Measurements from ENCODE around the gene MROH8.

DNA sequence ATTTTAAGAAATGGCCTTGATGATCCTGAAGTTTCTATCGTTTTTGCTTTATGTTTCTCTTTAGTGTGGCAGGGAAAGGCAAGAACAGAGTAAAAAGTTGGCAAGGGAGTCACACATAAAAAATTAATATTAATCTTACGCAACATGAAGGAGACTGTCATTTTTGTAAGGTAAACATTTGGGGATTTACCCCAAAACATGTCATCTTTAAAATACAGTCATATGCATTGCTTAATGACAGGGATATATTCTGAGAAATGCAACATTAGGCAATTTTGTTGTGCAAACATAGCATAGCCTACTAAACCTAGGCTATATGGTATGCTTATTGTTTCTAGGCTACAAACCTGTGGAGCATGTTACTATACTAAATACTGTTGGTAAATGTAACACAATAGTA lies 88.9 kb downstream of the MROH8 start:
- TF ChIP-seq, protein P1, sequence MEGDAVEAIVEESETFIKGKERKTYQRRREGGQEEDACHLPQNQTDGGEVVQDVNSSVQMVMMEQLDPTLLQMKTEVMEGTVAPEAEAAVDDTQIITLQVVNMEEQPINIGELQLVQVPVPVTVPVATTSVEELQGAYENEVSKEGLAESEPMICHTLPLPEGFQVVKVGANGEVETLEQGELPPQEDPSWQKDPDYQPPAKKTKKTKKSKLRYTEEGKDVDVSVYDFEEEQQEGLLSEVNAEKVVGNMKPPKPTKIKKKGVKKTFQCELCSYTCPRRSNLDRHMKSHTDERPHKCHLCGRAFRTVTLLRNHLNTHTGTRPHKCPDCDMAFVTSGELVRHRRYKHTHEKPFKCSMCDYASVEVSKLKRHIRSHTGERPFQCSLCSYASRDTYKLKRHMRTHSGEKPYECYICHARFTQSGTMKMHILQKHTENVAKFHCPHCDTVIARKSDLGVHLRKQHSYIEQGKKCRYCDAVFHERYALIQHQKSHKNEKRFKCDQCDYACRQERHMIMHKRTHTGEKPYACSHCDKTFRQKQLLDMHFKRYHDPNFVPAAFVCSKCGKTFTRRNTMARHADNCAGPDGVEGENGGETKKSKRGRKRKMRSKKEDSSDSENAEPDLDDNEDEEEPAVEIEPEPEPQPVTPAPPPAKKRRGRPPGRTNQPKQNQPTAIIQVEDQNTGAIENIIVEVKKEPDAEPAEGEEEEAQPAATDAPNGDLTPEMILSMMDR (IDR thresholded peaks at IDR 0.05; ENCODE audit: low read length), result no peak
- TF ChIP-seq EZH2 (IDR thresholded peaks at IDR 0.05; ENCODE audit: borderline replicate concordance, low read length), result no peak

Measured in OCI-LY1 (cell line).